ENCODE results near the gene NES.

DNA sequence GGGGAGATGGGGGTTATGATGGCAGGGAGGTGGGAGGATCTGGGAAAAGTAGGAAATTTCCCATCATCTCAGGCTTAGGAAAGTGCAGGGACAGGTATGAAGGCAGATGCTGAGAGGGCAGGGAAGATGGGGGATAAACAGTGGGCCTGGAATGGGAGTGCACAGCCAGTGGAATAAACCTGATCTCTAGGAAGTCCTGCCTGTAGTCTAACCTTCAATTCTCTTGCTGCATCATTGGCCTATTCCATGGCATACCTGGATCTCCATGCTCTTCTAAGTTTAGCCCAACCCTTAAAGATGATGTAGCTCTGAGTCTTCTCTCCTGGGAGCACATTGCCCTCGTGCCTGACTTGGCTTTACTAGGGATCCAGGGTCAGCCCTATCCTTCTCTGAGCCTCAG, 32.6 kb downstream of the NES start:
- TF ChIP-seq, protein P1, sequence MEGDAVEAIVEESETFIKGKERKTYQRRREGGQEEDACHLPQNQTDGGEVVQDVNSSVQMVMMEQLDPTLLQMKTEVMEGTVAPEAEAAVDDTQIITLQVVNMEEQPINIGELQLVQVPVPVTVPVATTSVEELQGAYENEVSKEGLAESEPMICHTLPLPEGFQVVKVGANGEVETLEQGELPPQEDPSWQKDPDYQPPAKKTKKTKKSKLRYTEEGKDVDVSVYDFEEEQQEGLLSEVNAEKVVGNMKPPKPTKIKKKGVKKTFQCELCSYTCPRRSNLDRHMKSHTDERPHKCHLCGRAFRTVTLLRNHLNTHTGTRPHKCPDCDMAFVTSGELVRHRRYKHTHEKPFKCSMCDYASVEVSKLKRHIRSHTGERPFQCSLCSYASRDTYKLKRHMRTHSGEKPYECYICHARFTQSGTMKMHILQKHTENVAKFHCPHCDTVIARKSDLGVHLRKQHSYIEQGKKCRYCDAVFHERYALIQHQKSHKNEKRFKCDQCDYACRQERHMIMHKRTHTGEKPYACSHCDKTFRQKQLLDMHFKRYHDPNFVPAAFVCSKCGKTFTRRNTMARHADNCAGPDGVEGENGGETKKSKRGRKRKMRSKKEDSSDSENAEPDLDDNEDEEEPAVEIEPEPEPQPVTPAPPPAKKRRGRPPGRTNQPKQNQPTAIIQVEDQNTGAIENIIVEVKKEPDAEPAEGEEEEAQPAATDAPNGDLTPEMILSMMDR (IDR thresholded peaks at IDR 0.05; ENCODE audit: low read length): no peak
- no peak for TF ChIP-seq EZH2 (IDR thresholded peaks at IDR 0.05; ENCODE audit: borderline replicate concordance, low read length)
